Measurements from ENCODE around the gene SPAG9.

The SPAG9 gene

GRCh38 chr17:50993544-50993943, 127.1 kb downstream of the SPAG9 start:
- no peak for DNase-seq (ENCODE audit: low read depth in 2 of 2)

GRCh38 chr17:50989149-50989548, 131.5 kb downstream of the SPAG9 start:
- no peak for DNase-seq (ENCODE audit: low read depth in 2 of 2)

GRCh38 chr17:50988427-50988826, 132.2 kb downstream of the SPAG9 start:
- no peak for DNase-seq (ENCODE audit: low read depth in 2 of 2)

GRCh38 chr17:50986989-50987660, 133.5 kb downstream of the SPAG9 start:
- no peak for DNase-seq (ENCODE audit: low read depth in 2 of 2)

GRCh38 chr17:50981279-50981678, 139.4 kb downstream of the SPAG9 start:
- DNase-seq (ENCODE audit: low read depth in 2 of 2): no peak

GRCh38 chr17:50979524-50979927, 141.1 kb downstream of the SPAG9 start:
- no peak for DNase-seq (ENCODE audit: low read depth in 2 of 2)

DNA sequence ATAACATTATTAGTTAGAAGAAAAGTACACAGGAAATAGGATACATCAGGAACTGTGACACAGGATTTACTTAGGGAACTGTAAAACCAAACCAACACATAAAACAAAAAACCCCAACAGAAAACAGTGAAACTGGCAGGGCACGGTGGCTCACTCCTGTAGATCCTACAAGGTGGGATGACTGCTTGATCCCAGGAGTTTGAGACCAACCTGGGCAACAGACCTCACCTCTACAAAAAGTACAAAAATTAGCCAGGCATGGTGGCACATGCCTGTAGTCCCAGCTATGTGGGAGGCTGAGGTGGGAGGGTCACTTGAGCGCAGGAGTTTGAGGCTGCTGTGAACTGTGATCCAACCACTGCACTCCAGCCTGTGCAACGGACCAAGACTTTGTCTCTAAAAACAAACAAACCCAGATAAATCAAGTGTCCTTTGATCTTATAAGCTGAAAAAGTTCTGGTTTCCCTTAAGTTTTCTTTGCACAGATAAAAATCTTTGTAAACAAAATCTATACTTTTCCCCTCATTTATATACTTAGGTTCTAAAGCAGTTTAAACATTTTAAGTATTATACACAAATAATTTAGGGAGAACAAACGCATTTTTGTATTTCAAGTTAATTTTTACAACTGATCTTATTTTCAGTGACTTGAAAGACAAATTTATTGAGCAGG, 143.0 kb downstream of the SPAG9 start:
- no peak for DNase-seq (ENCODE audit: low read depth in 2 of 2)

DNA sequence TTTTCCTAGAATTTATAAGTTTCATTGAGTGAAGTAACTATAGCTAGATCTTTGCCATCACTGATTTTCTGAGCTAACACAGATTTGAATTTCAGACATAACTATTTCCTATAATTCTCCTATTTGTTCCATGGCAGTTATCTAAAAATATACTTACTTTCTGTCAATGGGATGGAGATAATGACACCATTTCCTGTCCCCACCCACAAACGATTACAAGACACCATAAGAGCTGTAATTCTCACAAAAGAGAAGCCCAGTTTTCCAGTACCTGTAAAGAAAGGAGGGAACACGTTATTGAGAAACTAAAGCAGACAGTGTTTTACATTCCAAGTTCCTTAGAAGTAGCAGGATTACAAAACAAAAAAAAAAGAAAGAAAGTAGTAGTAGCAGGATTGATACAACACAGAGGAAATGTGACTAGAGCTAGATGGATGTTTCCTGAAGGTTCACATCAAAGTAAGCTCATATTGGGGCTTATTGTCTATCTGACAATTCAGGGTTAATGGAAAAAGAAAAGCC, 143.7 kb downstream of the SPAG9 start:
- no peak for DNase-seq (ENCODE audit: low read depth in 2 of 2)

DNA sequence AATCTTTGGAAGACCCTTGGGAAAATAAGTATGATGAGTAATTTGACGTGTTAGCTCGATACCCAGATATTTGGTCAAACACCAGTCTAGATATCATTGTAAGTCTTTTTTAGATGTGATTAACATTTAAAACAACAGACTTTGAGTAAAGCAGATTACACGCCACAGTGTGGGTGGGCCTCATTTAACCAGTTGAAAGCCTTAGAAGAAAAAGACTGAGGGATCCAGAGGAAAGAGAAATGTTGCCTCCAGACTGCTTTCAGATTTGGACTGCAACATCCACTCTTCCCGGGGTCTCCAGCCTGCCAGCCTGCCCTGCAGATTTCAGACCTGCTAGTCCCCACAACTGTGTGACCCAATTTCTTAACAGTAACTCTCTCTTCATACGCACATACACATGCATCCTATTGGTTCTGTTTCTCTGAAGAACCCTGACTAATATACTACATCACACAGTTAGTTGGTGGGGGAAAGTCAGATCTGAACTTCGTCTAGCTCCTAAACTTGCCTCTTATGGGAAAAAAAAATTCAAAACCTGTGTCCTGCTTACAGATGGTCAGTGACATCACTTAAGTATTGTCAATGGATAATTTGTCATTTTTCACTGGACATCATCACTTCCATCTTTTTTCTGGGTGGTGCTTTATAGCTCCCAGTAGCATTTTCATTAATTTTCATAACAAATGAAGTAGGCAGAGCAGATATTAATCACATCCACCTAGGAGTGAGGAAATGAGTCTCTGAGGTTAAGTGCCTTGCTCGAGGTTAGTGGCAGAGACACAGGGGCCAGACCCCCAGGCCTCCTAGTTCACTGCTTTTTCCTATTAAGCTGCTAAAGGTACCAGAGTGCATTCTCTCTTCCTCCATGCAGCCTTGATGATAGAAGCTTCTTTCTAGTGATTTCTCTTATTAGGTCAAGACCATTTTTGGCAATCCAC, 146.8 kb downstream of the SPAG9 start:
- DNase-seq (ENCODE audit: low read depth in 2 of 2): no peak

DNA sequence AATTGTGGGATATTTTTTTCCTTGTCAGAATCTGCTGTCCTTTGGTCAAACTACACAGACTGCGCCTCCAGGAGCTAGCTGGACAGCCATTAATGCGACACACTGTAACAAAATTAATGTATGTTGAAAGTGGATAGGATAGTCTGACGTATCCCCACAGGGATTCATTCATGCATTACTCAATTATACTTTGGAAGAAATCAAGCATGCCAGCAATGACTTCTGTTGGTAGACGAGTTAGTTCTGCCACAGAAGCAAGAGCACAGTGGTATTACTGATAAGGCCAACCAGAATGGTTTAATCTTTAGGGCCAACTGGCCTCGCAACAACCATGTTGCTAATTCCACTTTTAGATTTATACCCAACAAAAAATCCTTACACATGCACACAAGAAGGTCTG, 148.1 kb downstream of the SPAG9 start:
- no peak for DNase-seq (ENCODE audit: low read depth in 2 of 2)

GRCh38 chr17:50967795-50968194, 152.9 kb downstream of the SPAG9 start:
- DNase-seq (ENCODE audit: low read depth in 2 of 2): no peak

GRCh38 chr17:50966163-50966666, 154.5 kb downstream of the SPAG9 start:
- no peak for DNase-seq (ENCODE audit: low read depth in 2 of 2)

DNA sequence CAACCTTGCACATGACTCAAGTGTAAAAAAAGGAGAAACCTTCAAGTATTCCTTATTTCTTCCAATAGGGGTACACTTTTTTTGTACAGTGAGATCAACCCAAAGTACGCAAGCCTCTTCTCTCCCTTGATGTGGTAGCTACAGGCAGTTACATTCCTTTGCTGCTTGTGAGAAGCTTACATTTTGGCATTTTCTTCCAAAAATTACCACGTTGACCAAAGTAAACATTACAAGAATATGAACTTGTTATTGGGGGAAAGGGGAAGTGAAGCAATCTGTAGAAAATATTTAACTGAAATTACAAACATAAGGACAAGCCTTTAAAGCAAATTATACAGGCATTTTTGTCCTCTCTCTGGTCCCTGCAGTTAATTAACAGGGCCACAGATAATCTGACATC, 157.5 kb downstream of the SPAG9 start:
- no peak for DNase-seq (ENCODE audit: low read depth in 2 of 2)

- DNase-seq (ENCODE audit: low read depth in 2 of 2): no peak
These were observed 159.1 kb downstream of the SPAG9 start for GRCh38 chr17:50961282-50962220.

- no peak for DNase-seq (ENCODE audit: low read depth in 2 of 2)
These were observed 161.3 kb downstream of the SPAG9 start for GRCh38 chr17:50959341-50959740.

- DNase-seq (ENCODE audit: low read depth in 2 of 2): no peak
These were observed 162.8 kb downstream of the SPAG9 start for GRCh38 chr17:50957600-50958575.

- peak; percentile 49 to 55 for DNase-seq (ENCODE audit: low read depth in 2 of 2)
These were observed 163.7 kb downstream of the SPAG9 start for GRCh38 chr17:50956750-50957523.

DNA sequence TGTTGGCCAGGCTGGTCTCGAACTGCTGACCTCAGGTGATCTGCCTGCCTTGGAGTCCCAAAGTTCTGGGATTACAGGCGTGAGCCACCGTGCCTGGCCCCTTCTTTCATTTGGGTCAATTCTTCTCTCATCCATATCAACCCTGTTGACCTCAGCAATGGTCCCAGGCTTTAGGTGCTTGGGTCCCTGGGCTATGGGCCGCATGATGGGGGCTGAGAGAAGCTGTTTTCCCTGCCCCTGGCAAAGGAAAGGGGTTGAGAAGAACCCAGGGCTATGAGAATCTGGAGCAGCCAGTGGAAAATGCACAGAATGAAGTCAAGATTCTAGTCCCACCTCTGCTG, 164.3 kb downstream of the SPAG9 start:
- DNase-seq (ENCODE audit: low read depth in 2 of 2): no peak

GRCh38 chr17:50955667-50956120, 165.0 kb downstream of the SPAG9 start:
- DNase-seq (ENCODE audit: low read depth in 2 of 2): no peak

Measured in stimulated activated CD4-positive, alpha-beta T cell treated with anti-CD3 and anti-CD28 coated beads, Interleukin-4, amount 100 ng/mL, for 48 hours (primary cell).